Skeletal muscle tissue (tissue), 2 donors: ENCODE results near the gene FAM221A. TPM values are rescaled to one million over a fixed set of nuclear protein-coding genes. Genes with fewer than 3 reads are reported as not detected.

Experiments
- small RNA-seq: library from RNA; depleted of rRNA; stranded (forward); fragments of <200 nt; gene quantifications from one replicate; pipeline ENCODE3, GENCODE V24; 2014
- total RNA-seq: library from RNA; depleted of rRNA; stranded (reverse); fragments of >200 nt; gene quantifications from one replicate; pipeline ENCODE4 v1.2.3, GENCODE V29; 2014

FAM221A gene
- total RNA-seq, 1 donor from 2014 or later, result 0.52 TPM

Small RNA genes lying within 50 kb of the gene (small RNA-seq; reads per million reads assigned to genes)
- not detected for gene AC006026.2

Other genes starting within 250 kb of the FAM221A start
- gene IGF2BP3, start 209.7 kb upstream of the FAM221A start, total RNA-seq, result 59.0 TPM
- gene TRA2A, start 148.2 kb upstream of the FAM221A start, total RNA-seq, result 33.9 TPM
- 21.4 TPM for gene CCDC126, start 82.8 kb upstream of the FAM221A start, total RNA-seq
- 1.0 TPM for gene STK31, start 30.0 kb downstream of the FAM221A start, total RNA-seq